Astrocyte (in vitro differentiated cells and primary cell): Measurements from ENCODE around the gene BCL11B. TPM values are rescaled to one million over a fixed set of nuclear protein-coding genes. Genes with fewer than 3 reads are reported as not detected.

ENCODE experiments used
- DNase-seq: peaks from one replicate; pipeline ENCODE4 v3.0.0-alpha.2; 2010; ENCODE audit warnings: low read depth
- FAIRE-seq: peaks from 2 replicates; lab custom pipeline; 2011; peaks lifted over from hg19 to GRCh38; lab: Jason Lieb, UNC
- H2AFZ ChIP-seq: 2 replicates; pipeline ENCODE4 v1.6.0; 2012; ENCODE audit warnings: low read depth, low read length, inconsistent platforms
- H3K27ac ChIP-seq: 2 replicates; pipeline ENCODE4 v1.5.1; 2011; ENCODE audit warnings: low read depth, low read length, inconsistent platforms
- H3K27me3 ChIP-seq: 2 replicates; pipeline ENCODE4 v1.6.0; 2011; ENCODE audit warnings: low read length, inconsistent platforms; ENCODE audit not compliant: insufficient read depth
- H3K36me3 ChIP-seq: 2 replicates; pipeline ENCODE4 v1.5.1; 2011; ENCODE audit warnings: low read length, inconsistent platforms; ENCODE audit not compliant: insufficient read depth
- H3K4me1 ChIP-seq: 2 replicates; pipeline ENCODE4 v1.5.1; 2011; ENCODE audit warnings: low read length, inconsistent platforms; ENCODE audit not compliant: insufficient read depth
- H3K4me2 ChIP-seq: 2 replicates; pipeline ENCODE4 v1.6.0; 2012; ENCODE audit warnings: low read length, inconsistent platforms
- H3K4me3 ChIP-seq: 2 replicates; pipeline ENCODE4 v1.5.1; 2011; ENCODE audit warnings: low read depth, mild to moderate bottlenecking, low read length, inconsistent platforms; ENCODE audit not compliant: insufficient read depth
- H3K79me2 ChIP-seq: 2 replicates; pipeline ENCODE4 v1.6.0; 2012; ENCODE audit warnings: mild to moderate bottlenecking, low read length, inconsistent platforms; ENCODE audit not compliant: insufficient read depth
- H3K9ac ChIP-seq: 2 replicates; pipeline ENCODE4 v1.6.0; 2012; ENCODE audit warnings: mild to moderate bottlenecking, low read length, inconsistent platforms
- H3K9me3 ChIP-seq: 2 replicates; pipeline ENCODE4 v1.5.1; 2012; ENCODE audit warnings: low read depth, mild to moderate bottlenecking, low read length, inconsistent platforms; ENCODE audit not compliant: insufficient read depth
- H4K20me1 ChIP-seq: 2 replicates; pipeline ENCODE4 v1.6.0; 2012; ENCODE audit warnings: low read length, inconsistent platforms; ENCODE audit not compliant: insufficient read depth
- H3K27ac Mint-ChIP-seq: one replicate; pipeline ENCODE4 v1.8.0; 2021; ENCODE audit warnings: mild to moderate bottlenecking, mixed read lengths; ENCODE audit not compliant: unreplicated experiment
- H3K27me3 Mint-ChIP-seq: one replicate; pipeline ENCODE4 v1.8.0; 2021; ENCODE audit warnings: low read depth, mixed read lengths; ENCODE audit not compliant: unreplicated experiment
- H3K36me3 Mint-ChIP-seq: one replicate; pipeline ENCODE4 v1.8.0; 2021; ENCODE audit warnings: low read depth, mixed read lengths; ENCODE audit not compliant: unreplicated experiment
- H3K4me1 Mint-ChIP-seq: one replicate; pipeline ENCODE4 v1.8.0; 2021; ENCODE audit warnings: low read depth, mixed read lengths; ENCODE audit not compliant: unreplicated experiment
- H3K4me3 Mint-ChIP-seq: one replicate; pipeline ENCODE4 v1.8.0; 2021; ENCODE audit warnings: mild to moderate bottlenecking, moderate library complexity, mixed read lengths; ENCODE audit not compliant: unreplicated experiment
- H3K9me3 Mint-ChIP-seq: one replicate; pipeline ENCODE4 v1.8.0; 2021; ENCODE audit warnings: mild to moderate bottlenecking, mixed read lengths; ENCODE audit not compliant: unreplicated experiment
- EZH2 ChIP-seq: IDR thresholded peaks from 2 replicates; pipeline ENCODE4 v1.6.1; 2012; ENCODE audit warnings: mild to moderate bottlenecking, low read length, inconsistent platforms; ENCODE audit not compliant: insufficient read depth
- total RNA-seq: library from RNA; stranded (reverse); gene quantifications from 2 replicates; pipeline ENCODE4 v1.2.1, GENCODE V29; 2021
- TF ChIP-seq, protein P1 (sequence below): IDR thresholded peaks from 2 replicates; pipeline ENCODE4 v1.5.1; 2011; ENCODE audit warnings: low read depth, mild to moderate bottlenecking, inconsistent platforms, low read length, moderate library complexity; ENCODE audit not compliant: insufficient read depth

The BCL11B gene
- total RNA-seq, 1 donor from 2014 or later: 1.1 TPM

DNA sequence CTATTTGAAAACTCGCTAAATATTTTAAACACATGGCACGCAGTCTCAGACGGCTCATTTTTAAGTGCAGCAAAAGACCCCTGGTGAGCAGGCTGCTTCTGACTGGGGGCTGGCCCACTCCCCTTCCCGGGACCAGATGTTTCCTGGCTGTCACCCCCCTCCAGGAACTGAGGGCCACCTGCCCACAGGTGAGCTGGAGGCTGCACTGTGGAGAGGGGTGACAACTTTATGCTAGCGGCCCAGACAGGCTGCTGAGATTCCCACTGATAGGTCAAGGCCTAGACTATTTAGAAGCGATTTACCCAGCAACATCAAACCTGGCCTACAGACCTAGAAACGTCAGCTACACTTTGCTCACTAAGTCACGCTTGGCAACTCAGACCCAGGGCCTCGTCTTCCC lies 92.1 kb downstream of the BCL11B start:
- H3K27ac ChIP-seq: no peak overlapping the region
- H3K4me3 Mint-ChIP-seq: no peak overlapping the region
- H3K27me3 Mint-ChIP-seq: peaks cover 8% of the 10 kb centered on the region
- TF ChIP-seq EZH2: no peak
- TF ChIP-seq, protein P1, sequence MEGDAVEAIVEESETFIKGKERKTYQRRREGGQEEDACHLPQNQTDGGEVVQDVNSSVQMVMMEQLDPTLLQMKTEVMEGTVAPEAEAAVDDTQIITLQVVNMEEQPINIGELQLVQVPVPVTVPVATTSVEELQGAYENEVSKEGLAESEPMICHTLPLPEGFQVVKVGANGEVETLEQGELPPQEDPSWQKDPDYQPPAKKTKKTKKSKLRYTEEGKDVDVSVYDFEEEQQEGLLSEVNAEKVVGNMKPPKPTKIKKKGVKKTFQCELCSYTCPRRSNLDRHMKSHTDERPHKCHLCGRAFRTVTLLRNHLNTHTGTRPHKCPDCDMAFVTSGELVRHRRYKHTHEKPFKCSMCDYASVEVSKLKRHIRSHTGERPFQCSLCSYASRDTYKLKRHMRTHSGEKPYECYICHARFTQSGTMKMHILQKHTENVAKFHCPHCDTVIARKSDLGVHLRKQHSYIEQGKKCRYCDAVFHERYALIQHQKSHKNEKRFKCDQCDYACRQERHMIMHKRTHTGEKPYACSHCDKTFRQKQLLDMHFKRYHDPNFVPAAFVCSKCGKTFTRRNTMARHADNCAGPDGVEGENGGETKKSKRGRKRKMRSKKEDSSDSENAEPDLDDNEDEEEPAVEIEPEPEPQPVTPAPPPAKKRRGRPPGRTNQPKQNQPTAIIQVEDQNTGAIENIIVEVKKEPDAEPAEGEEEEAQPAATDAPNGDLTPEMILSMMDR: no peak
- H3K27me3 ChIP-seq: no peaks in the 10 kb centered on the region
- no peak for FAIRE-seq
- peaks cover 3% of the 10 kb centered on the region for H3K9me3 Mint-ChIP-seq
- no peak overlapping the region for H2AFZ ChIP-seq
- H3K36me3 ChIP-seq: no peaks in the 10 kb centered on the region
- H3K27ac Mint-ChIP-seq: no peak overlapping the region
- H3K36me3 Mint-ChIP-seq: peaks cover 2% of the 10 kb centered on the region
- no peak overlapping the region for H3K9ac ChIP-seq
- no peak overlapping the region for H3K4me3 ChIP-seq
- H4K20me1 ChIP-seq: no peaks in the 10 kb centered on the region
- H3K79me2 ChIP-seq: no peaks in the 10 kb centered on the region
- H3K4me2 ChIP-seq: no peak overlapping the region
- no peak for DNase-seq
- H3K4me1 ChIP-seq: no peaks in the 10 kb centered on the region
- no peaks in the 10 kb centered on the region for H3K9me3 ChIP-seq
- no peaks in the 10 kb centered on the region for H3K4me1 Mint-ChIP-seq

DNA sequence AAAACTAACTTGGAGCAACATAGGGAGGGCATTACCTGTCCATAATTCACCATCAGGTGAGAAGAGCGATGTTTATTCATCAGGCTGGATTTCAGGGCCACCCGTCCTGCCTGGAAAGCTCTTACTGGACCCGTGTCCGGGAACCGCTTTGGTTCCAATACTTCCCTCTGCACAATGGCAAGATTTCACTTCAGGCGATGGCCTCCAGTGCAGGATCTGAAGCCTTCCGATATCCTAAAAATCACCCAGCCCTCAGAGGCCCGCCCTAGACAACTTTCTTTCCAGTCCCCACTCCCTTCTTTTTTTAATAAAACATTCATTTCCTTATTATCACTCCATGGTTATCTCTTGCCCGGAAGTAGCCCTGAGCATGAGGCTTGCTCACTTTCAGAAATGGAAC lies 92.5 kb downstream of the BCL11B start:
- Histone ChIP-seq H4K20me1 (no peaks in the 10 kb centered on the region), H3K27ac (no peak overlapping the region), H3K79me2 (no peaks in the 10 kb centered on the region), H3K9me3 (no peaks in the 10 kb centered on the region), H3K4me1 (no peaks in the 10 kb centered on the region), H3K27me3 (no peaks in the 10 kb centered on the region), H3K4me3 (no peak overlapping the region), H3K36me3 (no peaks in the 10 kb centered on the region), H2AFZ (no peak overlapping the region), H3K9ac (no peak overlapping the region), H3K4me2 (no peak overlapping the region)
- no peaks in the 10 kb centered on the region for H3K4me1 Mint-ChIP-seq
- H3K36me3 Mint-ChIP-seq: peaks cover 2% of the 10 kb centered on the region
- H3K4me3 Mint-ChIP-seq: no peak overlapping the region
- no peak overlapping the region for H3K27ac Mint-ChIP-seq
- TF ChIP-seq, protein P1: no peak
- no peak for TF ChIP-seq EZH2
- H3K9me3 Mint-ChIP-seq: peaks cover 3% of the 10 kb centered on the region
- H3K27me3 Mint-ChIP-seq: peaks cover 4% of the 10 kb centered on the region
- FAIRE-seq (no peak), DNase-seq (no peak)

DNA sequence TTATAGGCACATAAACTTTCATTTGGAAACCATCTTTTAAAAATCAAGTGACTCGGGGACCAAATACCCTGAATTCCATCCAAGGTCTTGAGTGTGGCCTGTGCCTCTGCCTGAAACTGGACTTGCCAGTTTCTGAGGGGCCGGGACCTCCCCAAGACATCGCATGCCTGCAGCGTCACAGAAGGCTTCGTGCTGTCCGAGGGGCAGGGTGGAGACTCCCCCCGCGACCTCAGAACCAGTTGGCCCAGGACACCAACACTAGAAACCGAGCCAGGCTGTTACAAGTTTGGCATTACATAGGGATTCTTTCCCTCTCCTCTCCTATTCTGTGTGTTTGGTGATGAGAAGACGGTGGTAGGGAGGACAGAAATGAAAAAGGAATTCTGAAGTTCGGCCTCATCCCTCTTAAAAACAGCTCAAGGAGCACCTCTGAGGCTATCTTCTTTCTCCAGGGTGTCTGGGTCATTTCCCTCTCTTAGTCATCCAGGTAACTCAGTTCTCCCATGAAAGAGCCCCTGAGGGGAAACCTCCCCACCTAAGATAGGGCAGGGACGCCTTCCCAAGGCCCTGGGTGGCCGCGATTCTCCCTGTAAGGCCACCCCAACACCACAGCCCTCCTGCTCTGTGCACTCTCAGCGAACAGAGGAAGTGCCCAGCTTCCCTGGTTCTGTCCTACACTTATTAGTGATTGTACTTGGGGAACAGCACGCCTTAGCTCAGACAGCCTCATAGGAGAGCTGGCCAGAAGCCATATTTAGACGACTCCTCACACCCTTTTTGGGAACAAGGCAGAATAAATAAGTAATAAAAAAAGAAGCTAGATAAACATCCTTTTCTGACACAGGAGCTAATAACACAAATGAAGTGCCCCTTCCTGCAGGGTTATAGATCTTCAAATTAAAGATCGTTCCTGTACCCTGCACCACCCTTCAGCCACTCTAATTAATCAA lies 93.8 kb downstream of the BCL11B start:
- no peak overlapping the region for H3K4me3 ChIP-seq
- H3K36me3 Mint-ChIP-seq: peaks cover 2% of the 10 kb centered on the region
- no peaks in the 10 kb centered on the region for H3K9me3 ChIP-seq

More for the DNA sequence above, 93.8 kb downstream of the BCL11B start:
- Histone ChIP-seq H3K9ac (no peak overlapping the region), H3K27me3 (no peaks in the 10 kb centered on the region), H3K27ac (no peak overlapping the region), H3K79me2 (no peaks in the 10 kb centered on the region), H4K20me1 (no peaks in the 10 kb centered on the region), H3K4me1 (no peaks in the 10 kb centered on the region), H2AFZ (no peak overlapping the region), H3K4me2 (no peak overlapping the region), H3K36me3 (no peaks in the 10 kb centered on the region)
- Mint-ChIP-seq H3K9me3 (peaks cover 3% of the 10 kb centered on the region), H3K4me1 (no peaks in the 10 kb centered on the region), H3K4me3 (no peak overlapping the region), H3K27me3 (peaks cover 4% of the 10 kb centered on the region), H3K27ac (no peak overlapping the region)
- FAIRE-seq (no peak), DNase-seq (no peak)
- TF ChIP-seq EZH2: no peak
- TF ChIP-seq, protein P1: no peak
